Measurements from ENCODE around the gene CCDC187.

Gene CCDC187

GRCh38 chr9:136311051-136312008, 7.4 kb upstream of the CCDC187 start:
- DNase-seq (ENCODE audit: low read depth), result no peak

- no peak for DNase-seq (ENCODE audit: low read depth)
Measured at GRCh38 chr9:136310273-136311030, 6.6 kb upstream of the CCDC187 start.

GRCh38 chr9:136309806-136310220, 5.9 kb upstream of the CCDC187 start:
- DNase-seq (ENCODE audit: low read depth), result no peak

GRCh38 chr9:136309101-136309801, 5.4 kb upstream of the CCDC187 start:
- no peak for DNase-seq (ENCODE audit: low read depth)

GRCh38 chr9:136308702-136309053, 4.8 kb upstream of the CCDC187 start:
- DNase-seq (ENCODE audit: low read depth), result no peak

- DNase-seq (ENCODE audit: low read depth), result no peak
Measured at GRCh38 chr9:136308006-136308701, 4.3 kb upstream of the CCDC187 start.

GRCh38 chr9:136307215-136307750, 3.4 kb upstream of the CCDC187 start:
- DNase-seq (ENCODE audit: low read depth), result no peak

- DNase-seq (ENCODE audit: low read depth), result no peak
Measured at GRCh38 chr9:136306211-136307208, 2.6 kb upstream of the CCDC187 start.

GRCh38 chr9:136305804-136306203, 1.9 kb upstream of the CCDC187 start:
- DNase-seq (ENCODE audit: low read depth), result no peak

GRCh38 chr9:136304981-136305380, 1.1 kb upstream of the CCDC187 start:
- DNase-seq (ENCODE audit: low read depth), result no peak

GRCh38 chr9:136304456-136304855, 562 bp upstream of the CCDC187 start:
- no peak for DNase-seq (ENCODE audit: low read depth)

GRCh38 chr9:136303066-136303824, 649 bp downstream of the CCDC187 start:
- no peak for DNase-seq (ENCODE audit: low read depth)

- DNase-seq (ENCODE audit: low read depth), result no peak
Measured at GRCh38 chr9:136302527-136302926, 1.4 kb downstream of the CCDC187 start.

- DNase-seq (ENCODE audit: low read depth), result no peak
Measured at GRCh38 chr9:136300866-136301265, 3.0 kb downstream of the CCDC187 start.

- no peak for DNase-seq (ENCODE audit: low read depth)
Measured at GRCh38 chr9:136300016-136300545, 3.8 kb downstream of the CCDC187 start.

- DNase-seq (ENCODE audit: low read depth), result no peak
Measured at GRCh38 chr9:136299541-136299940, 4.4 kb downstream of the CCDC187 start.

- DNase-seq (ENCODE audit: low read depth), result no peak
Measured at GRCh38 chr9:136299116-136299515, 4.8 kb downstream of the CCDC187 start.

- no peak for DNase-seq (ENCODE audit: low read depth)
Measured at GRCh38 chr9:136297766-136298735, 5.8 kb downstream of the CCDC187 start.
